ENCODE results near the gene CLNK. TPM values are rescaled to one million over a fixed set of nuclear protein-coding genes. Genes with fewer than 3 reads are reported as not detected.

CLNK gene
- total and polyA plus RNA-seq, 2 of the 13 experiments (the other 11 are each of a cell fraction or from before 2014, with no cell fraction given) = not detected

DNA sequence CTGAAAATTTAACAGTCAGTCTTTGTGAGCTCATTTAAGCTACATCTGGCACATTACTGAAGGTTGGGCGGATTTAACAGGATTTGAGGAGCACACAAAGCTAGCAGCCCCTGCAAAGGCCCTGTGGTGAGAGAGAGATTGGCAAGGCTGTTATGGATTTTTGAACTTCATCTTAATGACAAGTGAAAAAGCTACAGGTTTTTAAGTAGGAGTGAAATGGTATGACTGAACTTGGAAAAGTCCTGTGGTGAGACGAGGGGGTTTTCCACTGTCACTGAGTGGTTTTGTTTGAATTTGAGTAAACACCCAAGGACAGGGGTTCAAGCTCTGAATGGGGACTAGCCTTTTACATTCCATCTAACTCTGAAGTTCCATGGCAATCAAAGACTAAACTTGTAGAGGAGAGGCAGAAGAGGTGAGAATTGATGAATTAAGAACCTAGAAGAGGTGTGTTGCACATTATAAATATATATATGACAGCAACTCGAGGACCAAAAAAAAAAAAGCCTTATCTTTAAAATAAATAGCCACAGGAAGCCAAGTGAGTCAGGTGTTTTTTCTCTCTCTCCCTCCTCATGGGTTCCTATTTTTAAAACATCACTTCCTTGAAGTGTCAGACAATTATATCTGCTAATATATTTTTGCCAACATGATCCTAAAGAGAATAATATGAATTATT is 47.8 kb upstream of the CLNK start:
- CTCF ChIA-PET (ENCODE audit: low intra/inter-chr PET ratio, low total read pairs) = no interaction called here
- Histone ChIP-seq H3K4me2 (ENCODE audit: low read depth, low read length) (no peak overlapping the region), H3K36me3 (replicated peaks in 1 of 2; ENCODE audit: control insufficient read depth in 1 of 2, insufficient read depth in 2 of 2, low read length in 2 of 2) (no peaks in the 10 kb centered on the region), H3K27me3 (ENCODE audit: control insufficient read depth in 1 of 2, insufficient read depth in 2 of 2, low read length in 2 of 2) (no peaks in the 10 kb centered on the region), H2AFZ (ENCODE audit: low read length) (no peak overlapping the region), H3K9me3 (ENCODE audit: low read length) (no peaks in the 10 kb centered on the region), H3K9ac (ENCODE audit: insufficient read depth, low read depth, low read length) (no peak overlapping the region), H3K4me3 (replicated peaks in 1 of 3; ENCODE audit: insufficient read depth in 1 of 3, low read depth in 2 of 3, low read length in 3 of 3) (no peak overlapping the region), H3K27ac (ENCODE audit: extremely low read length, insufficient read depth, low read length) (no peak overlapping the region), H3K79me2 (ENCODE audit: insufficient read depth, low read length) (no peaks in the 10 kb centered on the region), H3K4me1 (ENCODE audit: insufficient read depth, low read length) (no peaks in the 10 kb centered on the region), H4K20me1 (ENCODE audit: insufficient read depth, low read length) (no peaks in the 10 kb centered on the region)
- in situ Hi-C loops (cut with HindIII; ENCODE audit: extremely low pct_ligation_motif_present, low pct_unique_long_range_greater_than_20kb) = no loop called here
- intact Hi-C loops (cut with micrococcal nuclease; ENCODE audit: unreplicated experiment) = no loop called here
- 0% methylated on average over 3 of the region's 3 CpGs for WGBS (ENCODE audit: low lambda C conversion rate)
- TF ChIP-seq ONECUT2 (CRISPR knock-in tag; IDR thresholded peaks at IDR 0.05) (no peak), ZNF335 (CRISPR knock-in tag; IDR thresholded peaks at IDR 0.05) (no peak), HOXD1 (CRISPR knock-in tag; IDR thresholded peaks at IDR 0.05) (no peak), ZSCAN30 (CRISPR knock-in tag; IDR thresholded peaks at IDR 0.05) (no peak), ZNF546 (CRISPR knock-in tag; conservative IDR thresholded peaks at IDR 0.05) (no peak), HDAC2 (CRISPR knock-in tag; IDR thresholded peaks at IDR 0.05) (no peak), ZNF138 (CRISPR knock-in tag; IDR thresholded peaks at IDR 0.05; ENCODE audit: low read depth) (no peak), TBL1XR1 (IDR thresholded peaks at IDR 0.05; ENCODE audit: borderline replicate concordance, low read length, partially characterized antibody) (no peak), ELF3 (CRISPR knock-in tag; IDR thresholded peaks at IDR 0.05) (no peak), LRRFIP1 (CRISPR knock-in tag; conservative IDR thresholded peaks at IDR 0.05) (no peak), RARA (CRISPR knock-in tag; IDR thresholded peaks at IDR 0.05) (no peak), ZC3H4 (CRISPR knock-in tag; IDR thresholded peaks at IDR 0.05; ENCODE audit: borderline replicate concordance) (no peak), ZBTB44 (CRISPR knock-in tag; IDR thresholded peaks at IDR 0.05) (no peak), ELF1 (CRISPR knock-in tag; IDR thresholded peaks at IDR 0.05) (no peak), HNRNPUL1 (IDR thresholded peaks at IDR 0.05; ENCODE audit: low read depth, low read length) (no peak), KDM6A (CRISPR knock-in tag; IDR thresholded peaks at IDR 0.05; ENCODE audit: low read depth) (no peak), ZMYM4 (CRISPR knock-in tag; IDR thresholded peaks at IDR 0.05) (no peak)
- TF ChIP-seq, protein P1, sequence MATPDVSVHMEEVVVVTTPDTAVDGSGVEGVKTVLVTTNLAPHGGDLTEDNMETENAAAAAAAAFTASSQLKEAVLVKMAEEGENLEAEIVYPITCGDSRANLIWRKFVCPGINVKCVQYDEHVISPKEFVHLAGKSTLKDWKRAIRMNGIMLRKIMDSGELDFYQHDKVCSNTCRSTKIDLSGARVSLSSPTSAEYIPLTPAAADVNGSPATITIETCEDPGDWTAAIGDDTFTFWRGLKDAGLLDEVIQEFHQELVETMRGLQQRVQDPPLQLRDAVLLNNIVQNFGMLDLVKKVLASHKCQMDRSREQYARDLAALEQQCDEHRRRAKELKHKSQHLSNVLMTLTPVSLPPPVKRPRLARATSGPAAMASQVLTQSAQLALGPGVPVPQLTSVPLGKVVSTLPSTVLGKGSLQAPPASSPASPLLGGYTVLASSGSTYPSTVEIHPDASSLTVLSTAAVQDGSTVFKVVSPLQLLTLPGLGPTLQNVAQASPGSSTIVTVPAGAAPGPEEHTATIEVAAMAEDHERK (CRISPR knock-in tag; IDR thresholded peaks at IDR 0.05; ENCODE audit: low read depth) = no peak
- no TSS peak for BruUV-seq (replicated peaks)
- POLR2A ChIA-PET = no interaction called here
- no peak for DNase-seq (ENCODE audit: low spot score)
- no peak for ATAC-seq
- no peak for FAIRE-seq
